ENCODE measurements around the gene ZFAND2A. TPM values are rescaled to one million over a fixed set of nuclear protein-coding genes. Genes with fewer than 3 reads are reported as not detected.

ZFAND2A gene
- total RNA-seq, 2 experiments from 2014 or later: 23.3 to 24.0 TPM

- H3K4me1 Mint-ChIP-seq: peaks cover 9% of the 10 kb centered on the region
- DNase-seq: no peak
- CTCF ChIA-PET: interaction anchor here (1.1 to 1.5 kb wide), 2 partner anchors 17 to 63 kb away, joined by 3 to 5 read pairs; no protein-coding TSS in a partner anchor
Measured at GRCh38 chr7:1113548-1113885, 46.5 kb downstream of the ZFAND2A start.

GRCh38 chr7:1112625-1113547, 47.1 kb downstream of the ZFAND2A start:
- H3K27me3 Mint-ChIP-seq: no peaks in the 10 kb centered on the region
- CTCF ChIA-PET: interaction anchor here (0.5 to 1.5 kb wide), 7 partner anchors 17 to 1435 kb away, joined by 3 to 5 read pairs (median 3); no protein-coding TSS in a partner anchor

More at GRCh38 chr7:1113548-1113885, 46.5 kb downstream of the ZFAND2A start:
- POLR2A ChIA-PET: no interaction called here
- Mint-ChIP-seq H3K9me3 (no peaks in the 10 kb centered on the region), H3K4me3 (no peak overlapping the region), H3K27me3 (no peaks in the 10 kb centered on the region), H3K36me3 (ENCODE audit: low read depth) (peaks cover 2% of the 10 kb centered on the region), H3K27ac (no peak overlapping the region)

GRCh38 chr7:1112109-1112508, 47.9 kb downstream of the ZFAND2A start:
- CTCF ChIA-PET: interaction anchor here (1.5 kb wide), 1 partner anchor 18 kb away, joined by 3 read pairs; no protein-coding TSS in a partner anchor
- H3K27me3 Mint-ChIP-seq: no peaks in the 10 kb centered on the region
- H3K9me3 Mint-ChIP-seq: no peaks in the 10 kb centered on the region
- no peaks in the 10 kb centered on the region for H3K36me3 Mint-ChIP-seq (ENCODE audit: low read depth)
- DNase-seq: no peak
- H3K4me3 Mint-ChIP-seq: no peak overlapping the region
- no peak overlapping the region for H3K27ac Mint-ChIP-seq
- POLR2A ChIA-PET: no interaction called here
- H3K4me1 Mint-ChIP-seq: no peaks in the 10 kb centered on the region

More at GRCh38 chr7:1112625-1113547, 47.1 kb downstream of the ZFAND2A start:
- no peak overlapping the region for H3K27ac Mint-ChIP-seq
- POLR2A ChIA-PET: no interaction called here
- no peak overlapping the region for H3K4me3 Mint-ChIP-seq
- peaks cover 4% of the 10 kb centered on the region for H3K4me1 Mint-ChIP-seq
- H3K9me3 Mint-ChIP-seq: no peaks in the 10 kb centered on the region
- DNase-seq: no peak
- peaks cover 2% of the 10 kb centered on the region for H3K36me3 Mint-ChIP-seq (ENCODE audit: low read depth)

- Mint-ChIP-seq H3K36me3 (ENCODE audit: low read depth) (no peaks in the 10 kb centered on the region), H3K4me3 (no peak overlapping the region), H3K27me3 (no peaks in the 10 kb centered on the region), H3K4me1 (no peaks in the 10 kb centered on the region), H3K27ac (no peak overlapping the region), H3K9me3 (no peaks in the 10 kb centered on the region)
- ChIA-PET POLR2A (no interaction called here), CTCF (interaction anchor here (2.5 kb wide), 1 partner anchor 118 kb away, joined by 8 read pairs; no protein-coding TSS in a partner anchor)
- DNase-seq: no peak
Measured at GRCh38 chr7:1111156-1111555, 48.8 kb downstream of the ZFAND2A start.

- Mint-ChIP-seq H3K36me3 (ENCODE audit: low read depth) (no peaks in the 10 kb centered on the region), H3K4me1 (no peaks in the 10 kb centered on the region), H3K27me3 (no peaks in the 10 kb centered on the region), H3K4me3 (no peak overlapping the region), H3K27ac (no peak overlapping the region), H3K9me3 (no peaks in the 10 kb centered on the region)
- CTCF ChIA-PET: interaction anchor here (2.5 kb wide), 1 partner anchor 118 kb away, joined by 8 read pairs; no protein-coding TSS in a partner anchor
- DNase-seq: no peak
- POLR2A ChIA-PET: no interaction called here
Measured at GRCh38 chr7:1110358-1110757, 49.6 kb downstream of the ZFAND2A start.

GRCh38 chr7:1109581-1110310, 50.2 kb downstream of the ZFAND2A start:
- DNase-seq: no peak
- no peaks in the 10 kb centered on the region for H3K27me3 Mint-ChIP-seq
- ChIA-PET POLR2A (no interaction called here), CTCF (interaction anchor here (2.5 kb wide), 1 partner anchor 117 kb away, joined by 8 read pairs; no protein-coding TSS in a partner anchor)
- no peak overlapping the region for H3K27ac Mint-ChIP-seq
- H3K9me3 Mint-ChIP-seq: no peaks in the 10 kb centered on the region
- H3K4me3 Mint-ChIP-seq: no peak overlapping the region
- H3K4me1 Mint-ChIP-seq: peaks cover 6% of the 10 kb centered on the region
- no peaks in the 10 kb centered on the region for H3K36me3 Mint-ChIP-seq (ENCODE audit: low read depth)

GRCh38 chr7:1108264-1108920, 51.6 kb downstream of the ZFAND2A start:
- DNase-seq: no peak
- no peak overlapping the region for H3K4me3 Mint-ChIP-seq
- H3K36me3 Mint-ChIP-seq (ENCODE audit: low read depth): no peaks in the 10 kb centered on the region
- peaks cover 16% of the 10 kb centered on the region for H3K4me1 Mint-ChIP-seq
- H3K27ac Mint-ChIP-seq: no peak overlapping the region
- no peaks in the 10 kb centered on the region for H3K9me3 Mint-ChIP-seq
- ChIA-PET CTCF (no interaction called here), POLR2A (no interaction called here)
- no peaks in the 10 kb centered on the region for H3K27me3 Mint-ChIP-seq

GRCh38 chr7:1106793-1107421, 53.1 kb downstream of the ZFAND2A start:
- peak overlapping the region; percentile 22 for H3K27ac Mint-ChIP-seq
- H3K4me3 Mint-ChIP-seq: no peak overlapping the region
- no peak for DNase-seq
- POLR2A ChIA-PET: no interaction called here
- CTCF ChIA-PET: interaction anchor here (1.4 to 1.7 kb wide), 3 partner anchors 13 to 63 kb away, joined by 3 to 6 read pairs (median 4); no protein-coding TSS in a partner anchor
- H3K27me3 Mint-ChIP-seq: no peaks in the 10 kb centered on the region
- no peaks in the 10 kb centered on the region for H3K9me3 Mint-ChIP-seq
- no peaks in the 10 kb centered on the region for H3K36me3 Mint-ChIP-seq (ENCODE audit: low read depth)
- H3K4me1 Mint-ChIP-seq: peaks cover 22% of the 10 kb centered on the region

- POLR2A ChIA-PET: no interaction called here
Measured at GRCh38 chr7:1106063-1106792, 53.8 kb downstream of the ZFAND2A start.

GRCh38 chr7:1105189-1105588, 54.8 kb downstream of the ZFAND2A start:
- DNase-seq: no peak
- Mint-ChIP-seq H3K4me3 (no peak overlapping the region), H3K4me1 (peaks cover 22% of the 10 kb centered on the region), H3K9me3 (no peaks in the 10 kb centered on the region), H3K36me3 (ENCODE audit: low read depth) (no peaks in the 10 kb centered on the region), H3K27ac (no peak overlapping the region), H3K27me3 (no peaks in the 10 kb centered on the region)
- CTCF ChIA-PET: interaction anchor here (1.0 to 1.7 kb wide), 4 partner anchors 10 to 52 kb away, joined by 4 to 8 read pairs (median 4); no protein-coding TSS in a partner anchor
- POLR2A ChIA-PET: no interaction called here

More at GRCh38 chr7:1106063-1106792, 53.8 kb downstream of the ZFAND2A start:
- Mint-ChIP-seq H3K27ac (no peak overlapping the region), H3K9me3 (no peaks in the 10 kb centered on the region), H3K4me1 (peaks cover 22% of the 10 kb centered on the region), H3K4me3 (no peak overlapping the region), H3K36me3 (ENCODE audit: low read depth) (no peaks in the 10 kb centered on the region), H3K27me3 (no peaks in the 10 kb centered on the region)
- DNase-seq: no peak
- CTCF ChIA-PET: interaction anchor here (1.4 to 1.7 kb wide), 3 partner anchors 12 to 64 kb away, joined by 3 to 6 read pairs (median 4); no protein-coding TSS in a partner anchor

- H3K27me3 Mint-ChIP-seq: no peaks in the 10 kb centered on the region
- DNase-seq: no peak
- H3K4me1 Mint-ChIP-seq: peaks cover 22% of the 10 kb centered on the region
- no peak overlapping the region for H3K4me3 Mint-ChIP-seq
- H3K36me3 Mint-ChIP-seq (ENCODE audit: low read depth): no peaks in the 10 kb centered on the region
- H3K9me3 Mint-ChIP-seq: no peaks in the 10 kb centered on the region
- ChIA-PET POLR2A (no interaction called here), CTCF (interaction anchor here (0.6 to 1.5 kb wide), 7 partner anchors 11 to 52 kb away, joined by 3 to 8 read pairs (median 4); a partner anchor contains a TSS)
- no peak overlapping the region for H3K27ac Mint-ChIP-seq
Measured at GRCh38 chr7:1104516-1105179, 55.3 kb downstream of the ZFAND2A start.

Data from activated CD4-positive, alpha-beta T cell treated with anti-CD3 and anti-CD28 coated beads, Interleukin-2, amount 10 ng/mL, durations not matched to agents 7 days and 5 days (primary cell).